Ishikawa (cell line): Measurements from ENCODE around the gene EXOC3L2.
A peak's percentile ranks its signal among the peaks of the same experiment; 100 is the strongest.

Experiments used
- CEBPB ChIP-seq: IDR thresholded peaks from 2 replicates; pipeline ENCODE4 v1.6.1; 2012
- CREB1 ChIP-seq: IDR thresholded peaks from 2 replicates; pipeline ENCODE4 v1.6.1; 2012; ENCODE audit warnings: low read depth
- EGR1 ChIP-seq: IDR thresholded peaks from 2 replicates; pipeline ENCODE4 v1.6.1; 2012
- EP300 ChIP-seq: IDR thresholded peaks from 2 replicates; pipeline ENCODE4 v1.6.1; 2012; ENCODE audit warnings: borderline replicate concordance
- FOXM1 ChIP-seq: IDR thresholded peaks from 2 replicates; pipeline ENCODE4 v1.6.1; 2012; ENCODE audit warnings: low read depth, borderline replicate concordance
- NFIC ChIP-seq: IDR thresholded peaks from 2 replicates; pipeline ENCODE4 v1.6.1; 2012
- RAD21 ChIP-seq: IDR thresholded peaks from 2 replicates; pipeline ENCODE4 v1.6.1; 2012; ENCODE audit warnings: low read depth
- REST ChIP-seq: IDR thresholded peaks from 2 replicates; pipeline ENCODE4 v1.6.1; 2012; ENCODE audit warnings: low read depth, mild to moderate bottlenecking
- TAF1 ChIP-seq: IDR thresholded peaks from 2 replicates; pipeline ENCODE4 v1.6.1; 2012; ENCODE audit warnings: low read depth, mild to moderate bottlenecking
- TCF12 ChIP-seq: IDR thresholded peaks from 2 replicates; pipeline ENCODE4 v1.6.1; 2012; ENCODE audit warnings: low read depth
- TEAD4 ChIP-seq: IDR thresholded peaks from 2 replicates; pipeline ENCODE4 v1.6.1; 2012
- YY1 ChIP-seq: IDR thresholded peaks from 2 replicates; pipeline ENCODE4 v1.6.1; 2012; ENCODE audit warnings: low read depth
- ZBTB7A ChIP-seq: IDR thresholded peaks from 2 replicates; pipeline ENCODE4 v1.6.1; 2012; ENCODE audit warnings: low read depth
- TF ChIP-seq, protein P1 (sequence below): IDR thresholded peaks from 2 replicates; pipeline ENCODE4 v1.6.1; 2012
- TF ChIP-seq, protein P2 (sequence below): IDR thresholded peaks from 2 replicates; pipeline ENCODE4 v1.6.1; 2012

Gene EXOC3L2

GRCh38 chr19:45278087-45278486 is 32.9 kb upstream of the EXOC3L2 start:
- no peak for TF ChIP-seq EGR1
- TF ChIP-seq EP300, result no peak
- TF ChIP-seq TAF1, result no peak
- TF ChIP-seq TEAD4, result no peak
- TF ChIP-seq, protein P1, sequence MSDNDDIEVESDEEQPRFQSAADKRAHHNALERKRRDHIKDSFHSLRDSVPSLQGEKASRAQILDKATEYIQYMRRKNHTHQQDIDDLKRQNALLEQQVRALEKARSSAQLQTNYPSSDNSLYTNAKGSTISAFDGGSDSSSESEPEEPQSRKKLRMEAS, result no peak
- TF ChIP-seq, protein P2, sequence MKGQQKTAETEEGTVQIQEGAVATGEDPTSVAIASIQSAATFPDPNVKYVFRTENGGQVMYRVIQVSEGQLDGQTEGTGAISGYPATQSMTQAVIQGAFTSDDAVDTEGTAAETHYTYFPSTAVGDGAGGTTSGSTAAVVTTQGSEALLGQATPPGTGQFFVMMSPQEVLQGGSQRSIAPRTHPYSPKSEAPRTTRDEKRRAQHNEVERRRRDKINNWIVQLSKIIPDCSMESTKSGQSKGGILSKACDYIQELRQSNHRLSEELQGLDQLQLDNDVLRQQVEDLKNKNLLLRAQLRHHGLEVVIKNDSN, result no peak
- TF ChIP-seq ZBTB7A, result no peak
- no peak for TF ChIP-seq REST

DNA sequence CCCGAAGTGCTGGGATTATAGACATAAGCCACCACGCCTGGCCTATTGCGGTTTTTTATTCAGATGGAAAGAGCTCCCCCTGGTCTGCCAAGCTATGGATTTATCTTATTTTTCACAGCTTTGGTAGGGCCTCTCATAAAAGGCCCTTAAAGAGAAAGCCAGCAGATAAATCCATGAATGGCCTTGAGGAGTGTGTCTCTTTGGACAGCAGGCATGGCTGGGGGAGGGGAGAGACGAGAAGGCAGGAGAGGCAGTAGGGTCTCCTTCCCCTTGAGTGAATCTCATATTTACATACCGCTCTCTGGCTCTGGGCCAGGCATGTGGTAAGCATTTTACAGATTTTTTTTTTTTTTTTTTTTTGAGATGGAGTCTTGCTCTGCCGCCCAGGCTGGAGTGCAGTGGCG is 31.1 kb upstream of the EXOC3L2 start:
- TF ChIP-seq CEBPB, result no peak
- no peak for TF ChIP-seq EGR1
- TF ChIP-seq EP300, result no peak
- TF ChIP-seq, protein P1, result no peak
- no peak for TF ChIP-seq TCF12
- TF ChIP-seq CREB1, result no peak
- TF ChIP-seq TAF1, result no peak
- TF ChIP-seq YY1, result no peak
- TF ChIP-seq FOXM1, result no peak
- TF ChIP-seq TEAD4, result no peak

DNA sequence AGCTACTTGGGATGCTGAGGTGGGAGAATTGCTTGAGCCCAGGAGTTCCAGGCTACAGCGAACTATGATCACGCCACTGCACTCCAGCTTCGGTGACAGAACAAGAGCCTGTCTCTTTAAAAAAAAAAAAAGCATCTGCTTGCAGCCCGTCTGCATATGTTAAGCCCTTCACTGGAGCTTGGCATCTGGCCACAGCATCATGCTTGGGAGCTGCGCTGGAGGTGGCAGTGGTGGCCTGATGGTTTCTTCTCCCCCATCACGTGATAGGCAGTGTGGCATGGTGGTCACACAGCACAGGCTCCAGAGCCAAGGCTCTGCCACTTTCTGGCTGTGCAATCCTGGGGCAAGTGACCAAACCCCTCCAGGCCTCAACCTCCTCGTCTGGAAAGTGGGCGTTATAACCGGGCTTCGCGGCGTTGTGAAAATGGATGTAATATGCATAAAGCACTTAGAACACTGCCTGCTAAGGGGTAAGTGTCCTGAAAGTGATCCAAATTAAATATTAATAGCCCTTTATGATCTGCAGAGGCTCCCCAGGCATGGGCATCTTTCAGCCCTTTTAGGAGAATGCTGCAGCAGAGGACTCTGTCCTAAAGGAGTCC is 30.3 kb upstream of the EXOC3L2 start:
- no peak for TF ChIP-seq RAD21
- peak; percentile 48; the same call in 1 of the 2 replicates for TF ChIP-seq NFIC
- TF ChIP-seq, protein P2, result peak; percentile 38; the same call in 1 of the 2 replicates

- TF ChIP-seq, protein P1, result no peak
- TF ChIP-seq TAF1 (no peak), TCF12 (no peak), FOXM1 (no peak), RAD21 (no peak), ZBTB7A (no peak), CREB1 (no peak), CEBPB (no peak), TEAD4 (no peak)
- TF ChIP-seq, protein P2, result no peak
These were observed 28.3 kb upstream of the EXOC3L2 start for GRCh38 chr19:45273521-45273855.

- no peak for TF ChIP-seq TEAD4
- TF ChIP-seq REST, result no peak
- no peak for TF ChIP-seq TAF1
- no peak for TF ChIP-seq CEBPB
- no peak for TF ChIP-seq EGR1
- TF ChIP-seq YY1, result no peak
- TF ChIP-seq ZBTB7A, result no peak
- no peak for TF ChIP-seq EP300
- no peak for TF ChIP-seq RAD21
- TF ChIP-seq, protein P1, result no peak
- no peak for TF ChIP-seq CREB1
- TF ChIP-seq FOXM1, result no peak
- no peak for TF ChIP-seq NFIC
- TF ChIP-seq, protein P2, result no peak
- no peak for TF ChIP-seq TCF12
These were observed 26.5 kb upstream of the EXOC3L2 start for GRCh38 chr19:45271735-45272108.
